Peyer's patch (tissue), 4 donors: ENCODE results near the gene APLNR. TPM values are rescaled to one million over a fixed set of nuclear protein-coding genes. Genes with fewer than 3 reads are reported as not detected.
A peak's percentile ranks its signal among the peaks of the same experiment; 100 is the strongest.

ENCODE experiments used
- DNase-seq, 3 donors: peaks; one replicate each; pipeline ENCODE4 v3.0.0-alpha.2; 2017 to 2019
- H3K27ac ChIP-seq, 4 donors: fragments of 200-600 bp; sonication (generic); one replicate each; pipeline ENCODE4 v1.5.1; 2016 to 2019
- H3K27me3 ChIP-seq, 2 donors: fragments of 200-600 bp; sonication (generic); one replicate each; pipeline ENCODE4 v1.5.1; 2019
- H3K36me3 ChIP-seq, 3 donors: fragments of 200-600 bp; sonication (generic); one replicate each; pipeline ENCODE4 v1.5.1; 2016 to 2019
- H3K4me1 ChIP-seq, 4 donors: fragments of 200-600 bp; sonication (generic); one replicate each; pipeline ENCODE4 v1.5.1; 2016 to 2019
- H3K4me3 ChIP-seq, 4 donors: fragments of 200-600 bp; sonication (generic); 1 replicate in 3 of 4; 2 replicates in 1 of 4; pipeline ENCODE4 v1.5.1; 2016 to 2019; ENCODE audit warnings: mild to moderate bottlenecking in 1 of 4
- H3K9me3 ChIP-seq, 4 donors: fragments of 200-600 bp; sonication (generic); one replicate each; pipeline ENCODE4 v1.5.1; 2016 to 2019; ENCODE audit warnings: mild to moderate bottlenecking in 1 of 4
- CTCF ChIP-seq, 6 experiments: fragments of 450-650 bp in 4 of 6; fragments of 200-600 bp in 2 of 6; sonication (generic) in 1 of 6; IDR thresholded peaks; one replicate each; pipeline ENCODE4 v1.5.1; 2017 to 2019; ENCODE audit warnings: antibody characterized with exemption in 6 of 6, mild to moderate bottlenecking in 3 of 6, moderate library complexity in 1 of 6
- POLR2A ChIP-seq, 2 donors: fragments of 450-650 bp; IDR thresholded peaks; one replicate each; pipeline ENCODE4 v1.5.1; 2017; ENCODE audit warnings: antibody characterized with exemption in 2 of 2, mild to moderate bottlenecking in 2 of 2, moderate library complexity in 2 of 2
- total RNA-seq, 4 donors: library from RNA; depleted of rRNA; stranded (reverse); fragments of >200 nt; gene quantifications; one replicate each; pipeline ENCODE4 v1.1.0, GENCODE V29; 2016

Gene APLNR
- total RNA-seq, 4 donors from 2014 or later: 0.18 to 1.1 (median 0.65) TPM

- Histone ChIP-seq H3K36me3 (no peaks in the 10 kb centered on the region), H3K27ac (peak overlapping the region in 1 of 4 donors; percentile 3), H3K27me3 (no peaks in the 10 kb centered on the region), H3K9me3 (no peaks in the 10 kb centered on the region), H3K4me1 (no peaks in the 10 kb centered on the region), H3K4me3 (no peak overlapping the region)
- no peak for TF ChIP-seq POLR2A (IDR thresholded peaks at IDR 0.05)
- no peak for TF ChIP-seq CTCF (IDR thresholded peaks at IDR 0.05)
- DNase-seq: no peak
These were observed 1.0 kb downstream of the APLNR start for GRCh38 chr11:57235761-57236703.

GRCh38 chr11:57233702-57234101 lies 3.3 kb downstream of the APLNR start:
- no peak overlapping the region for H3K4me3 ChIP-seq
- DNase-seq: no peak
- H3K36me3 ChIP-seq: no peaks in the 10 kb centered on the region
- no peak for TF ChIP-seq POLR2A (IDR thresholded peaks at IDR 0.05)
- TF ChIP-seq CTCF (IDR thresholded peaks at IDR 0.05): no peak
- H3K27ac ChIP-seq: no peak overlapping the region
- no peaks in the 10 kb centered on the region for H3K4me1 ChIP-seq
- H3K27me3 ChIP-seq: no peaks in the 10 kb centered on the region
- H3K9me3 ChIP-seq: no peaks in the 10 kb centered on the region

GRCh38 chr11:57231539-57232253 lies 5.4 kb downstream of the APLNR start:
- no peaks in the 10 kb centered on the region for H3K27me3 ChIP-seq
- H3K36me3 ChIP-seq: no peaks in the 10 kb centered on the region
- no peak for DNase-seq
- no peak overlapping the region for H3K27ac ChIP-seq
- H3K4me3 ChIP-seq: no peak overlapping the region
- no peaks in the 10 kb centered on the region for H3K9me3 ChIP-seq
- TF ChIP-seq POLR2A (IDR thresholded peaks at IDR 0.05): no peak
- no peak for TF ChIP-seq CTCF (IDR thresholded peaks at IDR 0.05)
- H3K4me1 ChIP-seq: no peaks in the 10 kb centered on the region

- no peak for DNase-seq
- Histone ChIP-seq H3K4me3 (no peak overlapping the region), H3K9me3 (no peaks in the 10 kb centered on the region), H3K27me3 (no peaks in the 10 kb centered on the region), H3K27ac (no peak overlapping the region), H3K36me3 (no peaks in the 10 kb centered on the region), H3K4me1 (no peaks in the 10 kb centered on the region)
- no peak for TF ChIP-seq POLR2A (IDR thresholded peaks at IDR 0.05)
- TF ChIP-seq CTCF (IDR thresholded peaks at IDR 0.05): no peak
These were observed 6.1 kb downstream of the APLNR start for GRCh38 chr11:57230791-57231538.

GRCh38 chr11:57230316-57230715 lies 6.7 kb downstream of the APLNR start:
- no peaks in the 10 kb centered on the region for H3K4me1 ChIP-seq
- TF ChIP-seq CTCF (IDR thresholded peaks at IDR 0.05): no peak
- no peak for TF ChIP-seq POLR2A (IDR thresholded peaks at IDR 0.05)

More at GRCh38 chr11:57230316-57230715, 6.7 kb downstream of the APLNR start:
- no peaks in the 10 kb centered on the region for H3K9me3 ChIP-seq
- DNase-seq: no peak
- no peaks in the 10 kb centered on the region for H3K27me3 ChIP-seq
- H3K4me3 ChIP-seq: no peak overlapping the region
- no peaks in the 10 kb centered on the region for H3K36me3 ChIP-seq
- H3K27ac ChIP-seq: no peak overlapping the region
